HepG2 (cell line): ENCODE measurements around the gene RPE65. TPM values are rescaled to one million over a fixed set of nuclear protein-coding genes. Genes with fewer than 3 reads are reported as not detected.
A peak's percentile ranks its signal among the peaks of the same experiment; 100 is the strongest.

ENCODE experiments used
- ATAD3A ChIP-seq: sonication (generic); formaldehyde crosslinking; IDR thresholded peaks from 2 replicates; pipeline ENCODE4 v1.4.0; 2020; ENCODE audit warnings: missing genetic modification reagents
- ATF2 ChIP-seq: sonication (generic); formaldehyde crosslinking; IDR thresholded peaks from 2 replicates; pipeline ENCODE4 v1.4.0; 2020; ENCODE audit warnings: missing genetic modification reagents
- ATF3 ChIP-seq: sonication (generic); formaldehyde crosslinking; IDR thresholded peaks from 2 replicates; pipeline ENCODE4 v1.4.0; 2020; ENCODE audit warnings: missing genetic modification reagents
- ATF7-NPFF ChIP-seq: sonication (generic); formaldehyde crosslinking; IDR thresholded peaks from 2 replicates; pipeline ENCODE4 v1.8.1; 2023; ENCODE audit warnings: mild to moderate bottlenecking, low read depth, missing genetic modification reagents, moderate library complexity
- GTF3A ChIP-seq: sonication (generic); formaldehyde crosslinking; conservative IDR thresholded peaks from 2 replicates; pipeline ENCODE4 v1.4.0; 2020; ENCODE audit warnings: mild to moderate bottlenecking, missing genetic modification reagents
- ISL2 ChIP-seq: sonication (generic); formaldehyde crosslinking; IDR thresholded peaks from 2 replicates; pipeline ENCODE4 v1.5.0; 2020; ENCODE audit warnings: missing genetic modification reagents
- KLF12 ChIP-seq: sonication (generic); formaldehyde crosslinking; IDR thresholded peaks from 2 replicates; pipeline ENCODE4 v1.4.0; 2020; ENCODE audit warnings: missing genetic modification reagents, borderline replicate concordance
- PBX3 ChIP-seq: sonication (generic); formaldehyde crosslinking; IDR thresholded peaks from 2 replicates; pipeline ENCODE4 v1.8.1; 2023; ENCODE audit warnings: missing genetic modification reagents, inconsistent platforms, borderline replicate concordance
- PITX1 ChIP-seq: sonication (generic); formaldehyde crosslinking; IDR thresholded peaks from 2 replicates; pipeline ENCODE4 v1.5.1; 2020; ENCODE audit warnings: mild to moderate bottlenecking, missing genetic modification reagents
- SMAD3 ChIP-seq: sonication (generic); formaldehyde crosslinking; IDR thresholded peaks from 2 replicates; pipeline ENCODE4 v1.4.0; 2020; ENCODE audit warnings: missing genetic modification reagents
- TOPORS ChIP-seq: sonication (generic); formaldehyde crosslinking; IDR thresholded peaks from 2 replicates; pipeline ENCODE4 v1.8.0; 2023; ENCODE audit warnings: mild to moderate bottlenecking, missing genetic modification reagents
- YEATS4 ChIP-seq: sonication (generic); formaldehyde crosslinking; IDR thresholded peaks from 2 replicates; pipeline ENCODE4 v1.4.0; 2020; ENCODE audit warnings: missing genetic modification reagents, borderline replicate concordance
- ZNF281 ChIP-seq: sonication (generic); formaldehyde crosslinking; IDR thresholded peaks from 2 replicates; pipeline ENCODE4 v1.4.0; 2020; ENCODE audit warnings: missing genetic modification reagents, borderline replicate concordance
- ZNF431 ChIP-seq: sonication (generic); formaldehyde crosslinking; IDR thresholded peaks from 2 replicates; pipeline ENCODE4 v1.9.0; 2022; ENCODE audit warnings: missing genetic modification reagents, low read depth, mild to moderate bottlenecking, borderline replicate concordance
- ZNF432 ChIP-seq: sonication (generic); formaldehyde crosslinking; IDR thresholded peaks from 2 replicates; pipeline ENCODE4 v1.5.0; 2020; ENCODE audit warnings: missing genetic modification reagents, mild to moderate bottlenecking, borderline replicate concordance
- ZNF513 ChIP-seq: sonication (generic); formaldehyde crosslinking; conservative IDR thresholded peaks from 2 replicates; pipeline ENCODE4 v1.5.0; 2020; ENCODE audit warnings: missing genetic modification reagents
- ZNF552 ChIP-seq: sonication (generic); formaldehyde crosslinking; IDR thresholded peaks from 2 replicates; pipeline ENCODE4 v1.9.0; 2022; ENCODE audit warnings: missing genetic modification reagents, mild to moderate bottlenecking, borderline replicate concordance
- ZNF607 ChIP-seq: sonication (generic); formaldehyde crosslinking; IDR thresholded peaks from 2 replicates; pipeline ENCODE4 v1.5.1; 2020; ENCODE audit warnings: missing genetic modification reagents, mild to moderate bottlenecking, borderline replicate concordance
- ZNF614 ChIP-seq: IDR thresholded peaks from 2 replicates; pipeline ENCODE4 v1.6.1; 2018; ENCODE audit warnings: missing biosample characterization, missing genetic modification reagents, inconsistent platforms, borderline replicate concordance
- ZNF616 ChIP-seq: sonication (generic); formaldehyde crosslinking; IDR thresholded peaks from 2 replicates; pipeline ENCODE4 v1.5.0; 2020; ENCODE audit warnings: low read depth, mild to moderate bottlenecking, missing genetic modification reagents
- ZNF652 ChIP-seq: IDR thresholded peaks from 2 replicates; pipeline ENCODE4 v1.6.1; 2016; ENCODE audit warnings: low read depth, borderline replicate concordance
- ZNF841 ChIP-seq: sonication (generic); formaldehyde crosslinking; IDR thresholded peaks from 2 replicates; pipeline ENCODE4 v1.8.1; 2023; ENCODE audit warnings: missing genetic modification reagents, borderline replicate concordance
- polyA plus RNA-seq, 8 experiments: library from polyadenylated mRNA; depleted of rRNA in 3 of 8; stranded (reverse) in 7 of 8; unstranded in 1 of 8; fragments of >200 nt; fragmentation: Illumina TruSeq in 4 of 8; extraction: Trizol in 4 of 8; gene quantifications; 2 replicates each; pipeline versions ENCODE4 v1.2.1 to v1.2.3, GENCODE V29; 2011 to 2016; ENCODE audit warnings: low read depth in 4 of 8, missing spikeins in 1 of 8, mixed read lengths in 1 of 8; ENCODE audit not compliant: insufficient read depth in 1 of 8
- total RNA-seq, 5 experiments: library from RNA; depleted of rRNA; stranded (reverse); fragments of >200 nt; fragmentation: Illumina TruSeq; extraction: Trizol; gene quantifications; 2 replicates each; pipeline ENCODE4 v1.2.3, GENCODE V29; 2016; ENCODE audit warnings: low read depth in 1 of 5

Gene RPE65
- total and polyA plus RNA-seq, 2 of the 13 experiments (the other 11 are each of a cell fraction or from before 2014, with no cell fraction given), result not detected

- no peak for TF ChIP-seq ATF2 (CRISPR knock-in tag)
- TF ChIP-seq ZNF652 (CRISPR knock-in tag), result no peak
- TF ChIP-seq ZNF552 (CRISPR knock-in tag), result peak; percentile 65; the same call in 1 of the 2 replicates
- TF ChIP-seq ATF7-NPFF (CRISPR knock-in tag), result peak; percentile 82
- TF ChIP-seq ZNF281 (CRISPR knock-in tag), result no peak
- no peak for TF ChIP-seq ZNF616 (CRISPR knock-in tag)
- TF ChIP-seq SMAD3 (CRISPR knock-in tag), result no peak
- TF ChIP-seq KLF12 (CRISPR knock-in tag), result no peak
- TF ChIP-seq YEATS4, result peak; percentile 86
- no peak for TF ChIP-seq ISL2 (CRISPR knock-in tag)
- 0 out of 2 replicates have a peak, but pooled peaks have one; percentile 54 for TF ChIP-seq GTF3A (CRISPR knock-in tag)
- no peak for TF ChIP-seq ATF3 (CRISPR knock-in tag)
- TF ChIP-seq TOPORS (CRISPR knock-in tag), result no peak; the same call in 1 of the 2 replicates
- TF ChIP-seq PITX1 (CRISPR knock-in tag), result 0 out of 2 replicates have a peak, but pooled peaks have one; percentile 53
- TF ChIP-seq ZNF614 (CRISPR knock-in tag), result peak; percentile 47; the same call in 1 of the 2 replicates
- TF ChIP-seq ZNF432 (CRISPR knock-in tag), result no peak
- TF ChIP-seq ZNF607 (CRISPR knock-in tag), result 0 out of 2 replicates have a peak, but pooled peaks have one; percentile 37
- TF ChIP-seq ATAD3A (CRISPR knock-in tag), result no peak
- TF ChIP-seq PBX3 (CRISPR knock-in tag), result no peak
- no peak; the same call in 1 of the 2 replicates for TF ChIP-seq ZNF841
- no peak; the same call in 1 of the 2 replicates for TF ChIP-seq ZNF431 (CRISPR knock-in tag)
- no peak for TF ChIP-seq ZNF513 (CRISPR knock-in tag)
Observed at GRCh38 chr1:68496680-68497357, 47.1 kb upstream of the RPE65 start, which contains the start of gene DEPDC1 (continued).
